HG03196 (cell line): ENCODE results near the gene B4GALNT1.
"Not testable (repeated sequence)": the region's sequence is repeated elsewhere in the genome, so short reads cannot be mapped to it uniquely, and the experiment has no call there.

Experiments
- ATAC-seq: cut with Tn5 transposase; IDR thresholded peaks from one replicate; pipeline ENCODE4 v1.9.1; 2021; ENCODE audit not compliant: unreplicated experiment

Gene B4GALNT1

DNA sequence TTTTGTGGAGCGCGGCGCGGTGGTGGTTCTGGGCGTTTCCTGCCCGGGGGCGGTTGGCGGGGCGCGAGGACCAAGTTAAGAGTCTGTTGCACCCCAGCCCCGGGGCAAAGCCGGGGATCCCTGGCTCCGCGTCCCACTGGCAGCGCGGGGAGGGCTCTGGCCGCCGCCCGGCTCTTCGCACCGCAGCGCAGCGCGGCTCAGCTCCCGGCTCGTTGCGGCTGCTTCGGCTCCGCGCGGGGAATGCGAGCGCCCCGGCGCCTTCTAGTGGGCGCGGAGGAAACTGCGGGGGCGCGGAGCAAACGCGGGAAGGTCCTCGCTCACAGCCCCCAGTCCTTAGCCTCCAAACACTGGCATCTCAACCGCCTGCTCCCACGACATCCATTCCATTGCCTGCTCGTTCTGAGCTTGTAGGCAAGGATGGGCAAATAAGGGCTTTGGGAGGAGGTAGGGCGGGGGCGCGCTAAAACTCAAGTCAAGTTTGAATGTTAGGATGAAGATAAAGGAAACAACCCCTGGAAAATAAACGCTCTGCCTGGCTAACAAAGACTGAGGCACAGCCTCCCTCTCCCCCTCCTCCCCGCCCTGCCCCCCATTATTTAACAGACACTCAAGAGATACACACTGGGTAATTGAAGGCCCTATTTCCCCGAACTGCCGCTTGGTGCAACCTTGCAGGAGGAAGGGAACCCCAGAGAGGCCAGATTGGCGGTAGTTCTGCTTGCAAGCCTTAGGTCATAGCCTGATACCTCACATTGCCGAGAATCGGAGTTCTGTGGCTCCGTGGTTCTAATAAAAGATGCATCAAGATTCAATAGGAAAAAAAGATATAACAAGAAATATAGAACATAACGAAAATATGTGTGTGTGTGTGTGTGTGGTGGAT, at the start of gene B4GALNT1:
B4GALNT1 (minus strand) TSS at position 244 of the 883 bp plus-strand sequence. CDS start 1,069 bp downstream, outside the sequence.
- ATAC-seq = peak; percentile 84

DNA sequence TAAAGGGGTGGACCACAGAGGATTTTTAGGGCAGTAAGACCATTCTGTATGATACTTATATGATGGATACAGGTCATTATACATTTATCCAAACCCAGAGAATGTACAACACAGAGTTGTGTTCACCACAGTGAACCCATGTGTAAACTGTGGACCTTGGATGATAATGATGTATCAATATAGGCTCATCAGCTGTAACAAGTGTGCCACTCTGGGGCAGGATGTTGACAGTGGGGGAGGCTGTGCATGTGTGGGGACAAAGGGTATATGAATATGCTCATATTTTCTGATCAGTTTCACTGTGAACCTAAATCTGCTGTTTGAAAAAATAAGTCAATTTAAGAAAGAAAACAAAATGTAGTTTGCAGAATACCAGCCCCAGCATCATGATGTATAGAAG, 46.7 kb upstream of the B4GALNT1 start:
- ATAC-seq = no peak

DNA sequence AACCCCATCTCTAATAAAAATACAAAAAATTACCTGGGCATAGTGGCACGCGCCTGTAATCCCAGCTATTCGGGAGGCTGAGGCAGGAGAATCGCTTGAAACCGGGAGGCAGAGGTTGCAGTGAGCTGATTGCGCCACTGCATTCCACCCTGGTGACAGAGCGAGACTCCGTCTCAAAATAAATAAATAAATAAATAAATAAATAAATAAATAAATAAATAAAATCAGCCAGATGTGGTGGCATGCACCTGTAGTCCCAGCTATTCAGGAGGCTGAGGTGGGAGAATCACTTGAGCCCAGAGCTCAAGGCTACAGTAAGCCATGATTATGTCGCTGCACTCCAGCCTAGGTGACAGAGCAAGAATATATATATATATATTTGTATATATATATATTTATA, 44.9 kb upstream of the B4GALNT1 start:
- ATAC-seq = not testable (repeated sequence)

DNA sequence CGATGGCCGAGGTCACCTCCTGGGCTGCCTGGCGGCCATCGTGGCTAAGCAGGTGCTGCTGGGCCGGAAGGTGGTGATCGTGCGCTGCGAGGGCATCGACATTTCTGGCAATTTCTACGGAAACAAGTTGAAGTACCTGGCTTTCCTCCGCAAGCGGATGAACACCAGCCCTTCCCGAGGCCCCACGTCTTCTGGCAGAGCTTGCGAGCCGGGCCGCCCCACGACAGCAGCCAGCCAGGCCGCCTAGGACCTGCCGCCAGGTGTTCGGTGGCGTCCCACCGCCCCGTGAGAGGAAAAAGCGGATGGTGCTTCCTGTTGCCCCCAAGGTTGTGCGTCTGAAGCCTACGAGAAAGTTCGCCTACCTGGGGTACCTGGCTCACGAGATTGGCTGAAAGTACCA, 41.7 kb upstream of the B4GALNT1 start:
- no peak for ATAC-seq

DNA sequence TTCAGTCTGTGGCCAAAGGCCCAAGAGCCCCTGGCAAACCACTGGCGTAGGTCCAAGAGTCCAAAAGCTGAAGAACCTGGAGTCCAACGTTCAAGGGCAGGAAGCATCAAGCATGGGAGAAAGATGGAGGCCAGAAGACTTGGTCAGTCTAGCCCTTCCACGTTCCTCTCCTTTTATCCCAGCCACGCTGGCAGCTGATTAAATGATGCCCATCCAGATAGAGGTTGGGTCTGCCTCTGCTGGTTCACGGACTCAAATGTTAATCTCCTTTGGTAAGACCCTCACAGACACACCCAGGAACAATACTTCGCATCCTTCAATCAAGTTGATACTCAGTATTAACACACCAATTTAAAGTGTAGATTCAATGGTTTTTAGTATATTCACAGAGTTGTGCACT, 39.8 kb upstream of the B4GALNT1 start:
- ATAC-seq = no peak

DNA sequence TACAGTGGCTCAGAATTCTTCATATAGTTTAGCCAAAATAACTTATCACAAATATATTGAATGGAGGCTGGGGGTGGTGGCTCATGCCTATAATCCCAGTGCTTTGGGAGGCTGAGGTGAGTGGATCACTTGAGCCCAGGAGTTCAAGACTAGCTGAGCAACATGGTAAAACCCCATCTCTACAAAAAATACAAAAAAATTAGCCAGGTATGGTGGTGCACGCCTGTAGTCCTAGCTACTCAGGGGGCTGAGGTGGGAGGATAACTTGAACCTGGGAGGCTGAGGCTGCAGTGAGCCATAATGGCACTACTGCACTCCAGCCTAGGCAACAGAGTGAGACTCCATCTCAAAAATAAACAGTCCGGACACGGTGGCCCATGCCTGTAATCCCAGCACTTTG, 38.8 kb upstream of the B4GALNT1 start:
- ATAC-seq = not testable (repeated sequence)

DNA sequence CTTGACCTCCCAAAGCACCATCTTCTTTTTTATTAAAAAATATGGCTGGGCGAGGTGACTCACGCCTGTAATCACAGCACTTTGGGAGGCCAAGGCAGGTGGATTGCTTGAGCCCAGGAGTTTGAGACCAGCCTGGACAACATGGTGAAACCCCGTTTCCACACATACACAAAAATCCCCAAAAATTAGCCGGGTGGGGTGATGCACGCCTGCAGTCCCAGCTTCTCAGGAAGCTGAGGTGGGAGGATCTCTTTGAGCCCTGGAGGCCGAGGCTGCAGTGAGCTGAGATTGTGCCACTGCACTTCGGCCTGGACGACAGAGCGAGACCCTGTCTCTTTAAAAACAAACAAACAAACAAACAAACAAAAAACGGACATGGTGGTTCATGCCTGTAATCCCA, 36.7 kb upstream of the B4GALNT1 start:
- ATAC-seq = not testable (repeated sequence)

DNA sequence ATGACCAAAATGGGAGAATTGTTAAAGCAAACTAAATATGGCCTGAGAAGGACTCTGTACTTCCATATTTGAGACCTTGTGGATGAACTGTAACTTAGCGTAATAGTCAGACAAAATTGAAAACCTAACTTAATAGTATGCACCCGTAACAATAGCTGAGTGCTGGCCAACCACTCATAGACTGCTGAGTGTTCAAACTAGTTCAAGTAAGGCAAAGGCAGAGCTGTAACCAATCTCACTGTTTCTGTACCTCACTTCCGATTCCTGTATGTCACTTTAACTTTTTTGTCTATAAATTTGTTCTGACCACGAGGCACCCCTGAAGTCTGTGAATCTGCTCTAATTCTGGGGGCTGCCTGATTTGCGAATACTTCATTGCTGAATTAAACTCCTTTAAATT, 33.9 kb upstream of the B4GALNT1 start:
- ATAC-seq = no peak

DNA sequence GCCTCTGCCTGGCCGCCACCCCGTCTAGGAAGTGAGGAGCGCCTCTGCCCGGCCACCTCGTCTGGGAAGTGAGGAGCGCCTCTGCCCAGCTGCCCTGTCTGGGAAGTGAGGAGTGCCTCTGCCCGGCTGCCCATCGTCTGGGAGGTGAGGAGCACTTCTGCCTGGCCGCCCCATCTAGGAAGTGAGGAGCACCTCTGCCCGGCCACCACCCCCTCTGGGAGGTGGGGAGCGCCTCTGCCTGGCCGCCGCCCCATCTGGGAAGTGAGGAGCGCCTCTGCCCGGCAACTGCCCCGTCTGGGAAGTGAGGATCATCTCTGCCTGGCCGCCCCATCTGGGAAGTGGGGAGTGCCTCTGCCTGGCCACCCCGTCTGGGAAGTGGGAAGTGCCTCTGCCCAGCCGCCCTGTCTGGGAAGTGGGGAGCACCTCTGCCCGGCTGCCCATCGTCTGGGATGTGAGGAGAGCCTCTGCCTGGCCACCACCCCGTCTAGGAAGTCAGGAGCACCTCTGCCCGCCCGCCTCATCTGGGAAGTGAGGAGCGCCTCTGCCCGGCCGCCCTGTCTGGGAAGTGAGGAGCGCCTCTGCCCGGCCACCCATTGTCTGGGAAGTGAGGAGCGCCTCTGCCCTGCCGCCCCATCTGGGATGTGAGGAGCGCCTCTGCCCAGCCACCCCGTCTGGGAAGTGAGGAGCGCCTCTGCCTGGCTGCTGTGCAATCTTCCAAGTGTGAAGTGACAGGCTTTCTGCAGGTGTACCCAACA, 32.2 kb upstream of the B4GALNT1 start:
- not testable (repeated sequence) for ATAC-seq

DNA sequence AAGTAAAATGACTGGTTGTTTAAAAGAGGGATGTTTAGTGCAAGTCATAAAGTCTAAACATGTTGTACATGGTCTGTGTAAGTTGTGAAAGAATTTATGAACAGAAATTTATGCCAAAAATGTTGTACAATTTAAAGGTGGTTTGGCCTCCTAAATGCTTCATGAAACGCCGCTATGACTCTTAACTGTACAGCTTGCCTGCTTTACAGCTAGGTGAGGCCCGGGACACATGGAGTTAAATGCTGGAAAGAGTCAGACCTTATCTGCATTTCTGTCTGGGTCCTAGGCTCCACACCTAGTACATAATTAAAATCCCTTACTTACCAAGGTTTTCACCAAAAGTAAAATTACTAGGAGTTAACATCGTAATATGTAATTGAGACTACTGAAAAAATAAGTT, 28.4 kb upstream of the B4GALNT1 start:
- no peak for ATAC-seq

DNA sequence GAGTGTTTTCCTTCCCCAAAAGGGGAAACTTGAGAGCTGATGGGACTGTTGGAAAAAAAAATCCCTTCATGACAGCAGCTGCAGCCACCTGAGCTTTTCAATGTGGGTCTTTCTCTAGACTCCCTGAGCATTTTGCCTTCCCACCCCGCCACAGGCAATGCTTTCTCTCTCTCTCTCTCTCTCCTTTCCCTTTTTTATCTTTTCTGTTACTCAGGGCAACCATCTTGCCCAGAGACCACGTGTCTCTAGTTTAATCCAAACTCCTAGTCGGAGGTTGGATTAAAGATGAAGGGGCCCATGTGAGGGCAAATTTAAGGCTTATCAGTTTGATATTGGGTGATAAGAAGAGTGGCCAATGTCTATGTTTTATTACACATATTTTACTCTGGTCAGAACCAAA, 25.9 kb upstream of the B4GALNT1 start:
- no peak for ATAC-seq

DNA sequence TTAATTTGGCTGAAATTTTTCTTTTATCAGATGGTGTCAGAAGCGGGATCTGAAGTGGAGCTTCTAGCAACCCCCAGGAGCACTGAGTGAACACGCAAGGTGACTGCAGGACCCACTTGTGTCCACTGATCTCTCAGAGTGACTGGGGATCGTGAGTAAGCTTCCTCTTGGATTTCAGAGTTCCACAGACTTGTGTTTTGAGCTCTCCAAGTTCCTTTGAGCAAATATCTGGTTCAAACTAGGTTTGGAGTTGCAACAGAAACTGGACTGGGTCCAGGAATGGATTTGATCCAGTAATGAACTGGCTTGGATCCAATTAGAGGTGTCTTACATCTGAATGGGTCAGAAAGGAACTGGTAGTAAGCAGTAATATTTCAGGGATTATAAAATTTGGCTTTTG, 24.7 kb upstream of the B4GALNT1 start:
- ATAC-seq = no peak

DNA sequence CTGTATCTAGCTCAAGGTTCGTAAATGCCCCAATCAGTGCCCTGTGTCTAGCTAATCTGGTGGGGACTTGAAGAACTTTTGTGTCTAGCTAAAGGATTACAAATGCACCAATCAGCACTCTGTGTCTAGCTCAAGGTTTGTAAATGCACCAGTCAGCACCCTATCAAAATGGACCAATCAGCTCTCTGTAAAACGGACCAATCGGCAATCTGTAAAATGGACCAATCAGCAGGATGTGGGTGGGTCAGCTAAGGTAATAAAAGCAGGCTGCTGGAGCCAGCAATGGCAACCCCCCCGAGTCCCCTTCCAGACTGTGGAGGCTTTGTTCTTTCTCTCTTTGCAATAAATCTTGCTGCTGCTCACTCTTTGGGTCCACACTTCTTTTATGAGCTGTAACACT, 23.4 kb upstream of the B4GALNT1 start:
- ATAC-seq = not testable (repeated sequence)

DNA sequence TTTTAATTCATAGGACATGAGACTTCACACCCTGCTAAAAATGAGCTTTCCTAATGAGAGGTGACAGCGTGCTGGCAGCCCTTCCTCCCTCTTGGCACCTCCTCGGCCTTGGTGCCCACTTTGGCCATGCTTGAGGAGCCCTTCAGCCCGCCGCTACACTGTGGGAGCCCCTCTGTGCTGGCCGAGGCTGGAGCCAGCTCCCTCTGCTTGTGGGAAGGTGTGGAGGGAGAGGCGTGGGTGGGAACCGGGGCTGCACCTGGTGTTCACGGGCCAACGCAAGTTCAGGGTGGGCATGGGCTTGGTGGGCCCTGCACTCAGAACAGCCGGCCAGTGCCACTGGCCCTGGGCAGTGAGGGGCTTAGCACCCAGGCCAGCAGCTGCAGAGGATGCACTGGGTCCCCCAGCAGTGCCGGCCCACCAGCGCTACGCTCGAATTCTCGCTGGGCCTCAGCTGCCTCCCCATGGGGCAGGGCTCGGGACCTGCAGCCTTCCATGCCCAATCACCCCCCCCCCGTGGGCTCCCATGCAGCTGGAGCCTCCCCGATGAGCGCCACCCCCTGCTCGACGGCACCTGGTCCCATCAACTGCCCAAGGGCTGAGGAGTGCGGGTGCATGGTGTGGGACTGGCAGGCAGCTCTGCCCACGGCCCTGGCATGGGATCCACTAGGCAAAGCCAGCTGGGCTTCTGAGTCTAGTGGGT, 22.7 kb upstream of the B4GALNT1 start:
- no peak for ATAC-seq

DNA sequence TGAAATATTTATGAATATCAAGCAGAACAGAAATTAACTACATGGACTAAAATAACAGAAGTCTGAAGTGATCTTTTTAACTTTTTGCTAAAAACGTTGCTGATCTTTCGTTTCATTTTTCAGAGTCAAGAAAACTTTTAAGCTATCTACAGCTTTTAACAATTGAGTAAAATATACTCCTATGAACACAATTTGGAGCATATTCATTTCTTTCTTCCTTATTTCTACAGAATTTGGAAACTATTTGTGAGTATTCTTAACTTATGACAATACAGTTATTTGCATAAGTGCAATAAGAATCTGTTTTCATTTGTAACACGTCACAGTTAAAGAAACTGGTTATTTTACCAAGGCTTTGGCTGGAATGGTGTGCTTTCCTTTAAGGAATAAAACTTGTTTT, 21.0 kb upstream of the B4GALNT1 start:
- ATAC-seq = no peak

DNA sequence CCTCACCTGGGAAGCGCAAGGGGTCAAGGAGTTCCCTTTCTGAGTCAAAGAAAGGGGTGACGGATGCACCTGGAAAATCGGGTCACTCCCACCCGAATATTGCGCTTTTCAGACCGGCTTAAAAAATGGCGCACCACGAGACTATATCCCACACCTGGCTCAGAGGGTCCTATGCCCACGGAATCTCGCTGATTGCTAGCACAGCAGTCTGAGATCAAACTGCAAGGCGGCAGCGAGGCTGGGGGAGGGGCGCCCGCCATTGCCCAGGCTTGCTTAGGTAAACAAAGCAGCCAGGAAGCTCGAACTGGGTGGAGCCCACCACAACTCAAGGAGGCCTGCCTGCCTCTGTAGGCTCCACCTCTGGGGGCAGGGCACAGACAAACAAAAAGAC, 13.7 kb upstream of the B4GALNT1 start:
- not testable (repeated sequence) for ATAC-seq

DNA sequence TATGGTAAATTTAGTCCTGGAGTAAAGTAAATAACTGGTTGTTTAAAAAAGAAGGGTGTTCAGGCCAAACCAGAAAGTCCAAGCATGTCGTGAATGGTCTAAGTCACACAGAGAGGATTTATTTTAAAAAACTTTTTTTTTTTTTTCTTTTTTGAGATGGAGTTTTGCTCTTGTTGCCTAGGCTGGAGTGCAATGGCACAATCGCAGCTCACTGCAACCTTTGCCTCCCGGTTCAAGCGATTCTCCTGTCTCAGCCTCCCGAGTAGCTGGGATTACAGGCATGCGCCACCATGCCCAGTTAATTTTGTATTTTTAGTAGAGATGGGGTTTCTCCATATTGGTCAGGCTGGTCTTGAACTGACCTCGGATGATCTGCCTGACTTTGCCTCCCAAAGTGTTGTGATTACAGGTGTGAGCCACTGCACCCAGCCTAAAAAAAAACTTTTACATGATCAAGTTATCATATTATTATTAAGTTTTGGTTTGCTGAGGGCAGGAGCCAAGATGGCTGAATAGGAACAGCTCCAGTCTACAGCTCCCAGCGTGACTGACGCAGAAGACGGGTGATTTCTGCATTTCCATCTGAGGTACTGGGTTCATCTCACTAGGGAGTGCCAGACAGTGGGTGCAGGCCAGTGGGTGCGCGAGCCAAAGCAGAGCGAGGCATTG, 13.1 kb upstream of the B4GALNT1 start:
- ATAC-seq = not testable (repeated sequence)

DNA sequence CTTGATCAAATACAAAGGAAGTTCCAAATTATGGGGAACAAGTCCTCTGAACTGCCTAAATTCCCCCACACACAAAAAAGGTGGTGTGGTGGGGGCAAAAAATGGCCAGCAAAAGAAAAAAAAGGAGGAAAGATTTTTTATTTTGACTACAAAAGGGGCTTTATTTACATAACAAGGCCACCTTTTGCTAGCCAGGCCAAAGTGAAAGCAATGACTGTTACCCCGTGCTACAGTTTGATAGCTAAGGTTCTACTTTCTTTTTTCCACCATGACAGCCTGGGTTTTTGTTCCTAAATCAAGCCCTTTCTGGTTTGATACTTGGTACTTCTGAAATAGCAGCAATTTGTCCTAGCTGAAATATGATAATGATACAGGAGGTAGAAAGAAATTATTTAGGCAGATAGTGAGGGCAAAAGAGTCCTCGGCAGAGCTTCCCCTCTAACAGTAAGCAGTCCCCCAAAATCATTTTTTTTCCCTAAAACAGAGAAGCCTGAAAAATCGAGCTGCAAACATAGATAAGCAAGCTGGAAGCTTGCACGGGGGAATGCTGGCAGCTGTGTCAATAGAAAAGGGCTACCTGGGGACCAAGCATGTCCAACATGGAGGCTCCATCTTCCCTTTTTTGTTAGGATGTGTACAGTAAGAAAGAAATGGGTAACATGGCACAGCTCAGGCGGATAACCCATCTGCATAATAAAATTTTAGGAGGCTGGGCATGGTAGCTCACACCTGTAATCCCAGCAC, 8.9 kb upstream of the B4GALNT1 start:
- ATAC-seq = no peak

DNA sequence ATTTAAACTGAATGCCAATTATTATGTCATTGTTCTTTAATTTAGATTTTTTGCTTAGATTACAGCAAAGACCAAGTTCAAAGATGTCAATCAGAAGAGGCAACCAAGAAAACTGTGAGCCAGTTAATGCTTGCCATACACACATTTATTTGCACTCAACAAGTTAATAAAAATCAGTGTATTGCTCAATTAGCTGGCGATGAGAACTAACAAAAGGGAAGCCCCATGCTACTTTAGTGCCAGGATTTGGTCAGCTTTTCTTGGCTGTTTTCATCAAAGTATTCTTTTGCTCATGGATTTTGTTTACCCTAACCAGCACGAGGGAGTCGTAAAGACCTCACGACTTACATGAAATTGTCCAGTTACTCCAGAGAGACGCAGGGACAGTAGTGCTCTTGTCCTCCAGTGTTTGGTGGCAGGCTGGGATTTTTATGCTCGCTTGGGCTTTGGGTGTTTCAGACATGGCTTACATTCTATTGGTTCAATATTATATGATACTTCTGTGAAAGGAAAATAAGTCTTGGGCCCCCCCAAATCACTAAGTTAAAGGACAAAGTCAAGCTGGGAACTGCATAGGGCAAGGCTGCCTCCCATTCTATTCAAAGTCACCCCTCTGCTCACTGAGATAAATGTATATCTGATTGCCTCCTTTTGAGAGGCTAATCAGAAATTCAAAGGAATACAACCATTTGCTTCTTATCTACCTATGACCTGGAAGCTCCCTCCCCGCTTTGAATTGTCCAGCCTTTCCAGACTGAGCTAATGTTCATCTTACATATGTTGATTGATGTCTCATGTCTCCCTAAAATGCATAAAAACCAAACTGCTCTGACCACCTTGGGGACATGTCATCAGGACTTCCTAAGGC, 7.4 kb upstream of the B4GALNT1 start:
- no peak for ATAC-seq
